ENCODE results near the gene ANAPC10. TPM values are rescaled to one million over a fixed set of nuclear protein-coding genes. Genes with fewer than 3 reads are reported as not detected.

ANAPC10 gene
- polyA plus RNA-seq, 3 donors: 21.7 to 28.1 (median 22.2) TPM

- no peak for DNase-seq
Measured at GRCh38 chr4:145083891-145084605, 13.9 kb downstream of the ANAPC10 start.

- DNase-seq: no peak
Measured at GRCh38 chr4:145081756-145082155, 16.2 kb downstream of the ANAPC10 start.

- DNase-seq: no peak
Measured at GRCh38 chr4:145076469-145076855, 21.5 kb downstream of the ANAPC10 start.

- no peak for DNase-seq
Measured at GRCh38 chr4:145075742-145076468, 22.1 kb downstream of the ANAPC10 start.

GRCh38 chr4:145071560-145071959 lies 26.4 kb downstream of the ANAPC10 start:
- no peak for DNase-seq

GRCh38 chr4:145069361-145069760 lies 28.6 kb downstream of the ANAPC10 start:
- no peak for DNase-seq

- peak; percentile 8 for DNase-seq
Measured at GRCh38 chr4:145066063-145066501, 31.9 kb downstream of the ANAPC10 start.

GRCh38 chr4:145061318-145061920 lies 36.6 kb downstream of the ANAPC10 start:
- peak; percentile 37 for DNase-seq

GRCh38 chr4:145058256-145058655 lies 39.7 kb downstream of the ANAPC10 start:
- no peak for DNase-seq

GRCh38 chr4:145056325-145057130 lies 41.5 kb downstream of the ANAPC10 start:
- DNase-seq: no peak

GRCh38 chr4:145055533-145056257 lies 42.3 kb downstream of the ANAPC10 start:
- no peak for DNase-seq

GRCh38 chr4:145049241-145049640 lies 48.8 kb downstream of the ANAPC10 start:
- no peak for DNase-seq

- no peak for DNase-seq
Measured at GRCh38 chr4:145048817-145049216, 49.2 kb downstream of the ANAPC10 start.

- DNase-seq: no peak
Measured at GRCh38 chr4:145047151-145047550, 50.8 kb downstream of the ANAPC10 start.

- DNase-seq: no peak
Measured at GRCh38 chr4:145045180-145045579, 52.8 kb downstream of the ANAPC10 start.

GRCh38 chr4:145044341-145044740 lies 53.7 kb downstream of the ANAPC10 start:
- DNase-seq: no peak

- no peak for DNase-seq
Measured at GRCh38 chr4:145043306-145043705, 54.7 kb downstream of the ANAPC10 start.

GRCh38 chr4:145042601-145043285 lies 55.3 kb downstream of the ANAPC10 start:
- no peak for DNase-seq

GRCh38 chr4:145041378-145041777 lies 56.6 kb downstream of the ANAPC10 start:
- no peak for DNase-seq

- no peak for DNase-seq
Measured at GRCh38 chr4:145035494-145036136, 62.4 kb downstream of the ANAPC10 start.

Measured in renal pelvis (tissue), 4 donors.